Ascending aorta (tissue), 2 donors: ENCODE measurements around the gene ITPKB. TPM values are rescaled to one million over a fixed set of nuclear protein-coding genes. Genes with fewer than 3 reads are reported as not detected.
"Not testable (repeated sequence)": the region's sequence is repeated elsewhere in the genome, so short reads cannot be mapped to it uniquely, and the experiment has no call there.

Experiments
- DNase-seq, 2 donors: peaks; one replicate each; pipeline ENCODE4 v3.0.0-alpha.2; 2019; ENCODE audit warnings: low spot score in 2 of 2
- H3K27ac ChIP-seq, 2 donors: fragments of 200-600 bp; sonication (generic); one replicate each; pipeline ENCODE4 v1.5.1; 2016 to 2017; ENCODE audit warnings: mild to moderate bottlenecking in 1 of 2
- H3K27me3 ChIP-seq: fragments of 200-600 bp; sonication (generic); one replicate; pipeline ENCODE4 v1.5.1; 2017
- H3K36me3 ChIP-seq, 2 donors: fragments of 200-600 bp; sonication (generic); one replicate each; pipeline ENCODE4 v1.5.1; 2016
- H3K4me1 ChIP-seq, 2 donors: fragments of 200-600 bp; sonication (generic); one replicate each; pipeline ENCODE4 v1.5.1; 2016 to 2017; ENCODE audit warnings: mild to moderate bottlenecking in 1 of 2
- H3K4me3 ChIP-seq, 2 donors: fragments of 200-600 bp; sonication (generic); one replicate each; pipeline ENCODE4 v1.5.1; 2016 to 2017; ENCODE audit warnings: mild to moderate bottlenecking in 1 of 2
- H3K9me3 ChIP-seq, 2 donors: fragments of 200-600 bp; sonication (generic); one replicate each; pipeline ENCODE4 v1.5.1; 2016
- CTCF ChIP-seq, 3 experiments: fragments of 200-600 bp in 2 of 3; fragments of 450-650 bp in 1 of 3; sonication (generic) in 2 of 3; IDR thresholded peaks; one replicate each; pipeline ENCODE4 v1.5.1; 2016 to 2019; ENCODE audit warnings: antibody characterized with exemption in 3 of 3, mild to moderate bottlenecking in 1 of 3, moderate library complexity in 1 of 3
- intact Hi-C: fragments of 100-400 bp; cut with DNase I; formaldehyde crosslinking; loops from one replicate; pipeline ENCODE4 v1.15.1; 2023
- total RNA-seq: library from RNA; depleted of rRNA; stranded (reverse); fragments of >200 nt; gene quantifications from one replicate; pipeline ENCODE4 v1.1.0, GENCODE V29; 2016

Gene ITPKB
- total RNA-seq, 1 donor from 2014 or later: 27.5 TPM

- no peaks in the 10 kb centered on the region for H3K9me3 ChIP-seq
- H3K27ac ChIP-seq: no peak overlapping the region
- H3K36me3 ChIP-seq: no peaks in the 10 kb centered on the region
- TF ChIP-seq CTCF (IDR thresholded peaks at IDR 0.05): no peak
- H3K4me1 ChIP-seq: peaks cover 4 to 15% of the 10 kb centered on the region in 2 donors
- DNase-seq: no peak
- intact Hi-C loops: loop anchor here (10.0 kb wide), 1 partner anchor 185 kb away; no protein-coding TSS in a partner anchor
- no peak overlapping the region for H3K4me3 ChIP-seq
- no peaks in the 10 kb centered on the region for H3K27me3 ChIP-seq
Observed at GRCh38 chr1:226600254-226600653, 138.8 kb downstream of the ITPKB start.

GRCh38 chr1:226599636-226600238 lies 139.3 kb downstream of the ITPKB start:
- Histone ChIP-seq H3K9me3 (no peaks in the 10 kb centered on the region), H3K36me3 (no peaks in the 10 kb centered on the region), H3K4me3 (no peak overlapping the region), H3K4me1 (peaks cover 4 to 15% of the 10 kb centered on the region in 2 donors), H3K27ac (no peak overlapping the region), H3K27me3 (no peaks in the 10 kb centered on the region)
- no peak for TF ChIP-seq CTCF (IDR thresholded peaks at IDR 0.05)
- intact Hi-C loops: loop anchor here (10.0 kb wide), 1 partner anchor 185 kb away; no protein-coding TSS in a partner anchor
- DNase-seq: no peak

DNA sequence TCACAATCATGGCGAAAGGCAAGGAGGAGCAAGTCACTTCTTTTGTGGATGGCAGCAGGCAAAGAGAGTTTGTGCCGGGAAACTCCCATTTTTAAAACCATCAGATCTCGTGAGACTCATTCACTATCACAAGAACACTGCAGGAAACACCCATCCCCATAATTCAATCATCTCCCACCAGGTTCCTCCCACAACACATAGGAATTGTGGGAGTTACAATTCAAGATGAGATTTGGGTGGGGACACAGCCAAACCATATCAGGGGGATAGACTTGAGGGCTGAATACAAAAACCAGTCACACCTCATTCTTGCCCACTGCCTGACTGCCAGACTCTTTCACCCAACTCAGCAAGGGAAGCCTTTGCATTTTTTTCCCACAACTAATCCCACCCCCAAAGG lies 140.1 kb downstream of the ITPKB start:
- H3K27ac ChIP-seq, H3K36me3 ChIP-seq, H3K9me3 ChIP-seq, H3K4me3 ChIP-seq, H3K27me3 ChIP-seq, intact Hi-C loops, DNase-seq: not testable (repeated sequence)
- H3K4me1 ChIP-seq: peaks cover 4 to 15% of the 10 kb centered on the region in 2 donors

DNA sequence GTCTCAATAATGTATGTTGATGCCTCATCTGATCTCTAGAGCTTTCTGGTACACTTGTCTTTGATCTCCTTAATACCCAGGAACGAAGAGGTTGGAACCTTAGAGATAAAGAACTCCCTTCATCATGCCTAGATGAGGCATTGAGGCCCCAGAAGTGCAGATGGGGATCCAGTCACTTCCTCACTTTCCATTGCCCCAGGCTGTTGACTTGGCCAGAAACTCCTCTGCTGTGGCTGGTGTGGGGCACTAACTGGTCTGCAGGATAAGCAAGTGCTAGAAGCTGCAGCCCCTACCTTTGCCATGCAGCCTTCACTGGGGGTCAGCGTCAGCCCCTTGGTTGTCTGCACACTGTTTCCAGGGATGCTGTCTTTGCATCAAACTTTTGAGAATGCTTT lies 140.6 kb downstream of the ITPKB start:
- intact Hi-C loops: no loop called here
- H3K36me3 ChIP-seq: no peaks in the 10 kb centered on the region
- H3K27me3 ChIP-seq: no peaks in the 10 kb centered on the region
- H3K4me1 ChIP-seq: peaks cover 4 to 12% of the 10 kb centered on the region in 2 donors
- DNase-seq: no peak
- no peak overlapping the region for H3K4me3 ChIP-seq
- TF ChIP-seq CTCF (IDR thresholded peaks at IDR 0.05): no peak
- H3K9me3 ChIP-seq: no peaks in the 10 kb centered on the region
- H3K27ac ChIP-seq: no peak overlapping the region

DNA sequence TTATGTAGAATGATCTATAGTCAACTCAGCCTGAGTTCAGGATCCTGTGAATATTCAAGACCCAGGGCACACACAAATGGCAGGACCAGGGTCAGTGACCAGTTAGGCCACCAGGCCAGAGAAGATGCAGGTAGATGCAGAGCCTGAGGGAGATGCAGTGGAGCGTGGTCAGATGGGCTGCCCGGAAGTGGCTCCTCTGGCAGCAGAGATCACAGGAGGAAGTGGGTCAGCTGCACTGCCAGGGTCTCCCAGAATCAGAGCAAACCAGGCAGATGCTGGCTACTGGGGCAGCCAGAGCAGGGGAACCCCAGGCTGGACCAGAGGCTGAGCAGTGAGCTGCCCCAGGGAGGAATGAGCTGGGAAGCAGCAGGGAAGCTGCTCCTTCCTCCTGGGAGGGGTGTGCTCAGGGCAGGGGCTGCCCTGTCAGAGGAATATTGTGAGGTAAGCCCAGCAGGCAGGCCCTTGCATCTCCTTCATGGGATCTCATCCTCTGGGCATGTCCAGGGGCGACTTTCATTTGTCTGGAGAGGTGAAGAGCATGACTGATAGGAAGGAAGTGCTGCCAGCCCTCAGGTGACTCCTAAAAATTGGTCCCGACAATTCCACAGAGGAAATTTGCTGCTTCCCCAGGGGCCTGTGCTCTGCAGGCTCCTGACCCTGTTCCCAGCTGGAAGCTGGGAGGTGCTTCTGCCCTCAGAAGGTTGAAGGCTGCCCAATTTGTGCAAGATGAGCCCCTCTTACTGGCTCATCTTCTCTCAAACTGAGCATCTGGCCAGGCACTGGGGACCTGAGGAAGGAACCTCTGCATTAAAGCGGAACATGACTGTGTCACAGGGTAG lies 141.2 kb downstream of the ITPKB start:
- no peak for DNase-seq
- no peak overlapping the region for H3K27ac ChIP-seq

More for the DNA sequence above, 141.2 kb downstream of the ITPKB start:
- TF ChIP-seq CTCF (IDR thresholded peaks at IDR 0.05): no peak
- H3K27me3 ChIP-seq: no peaks in the 10 kb centered on the region
- no peak overlapping the region for H3K4me3 ChIP-seq
- intact Hi-C loops: no loop called here
- peaks cover 4 to 7% of the 10 kb centered on the region in 2 donors for H3K4me1 ChIP-seq
- H3K36me3 ChIP-seq: no peaks in the 10 kb centered on the region
- no peaks in the 10 kb centered on the region for H3K9me3 ChIP-seq
